Loucy (cell line): ENCODE data around the gene MGAT5.

ENCODE experiments used
- CTCF ChIP-seq: fragments of 200-600 bp; sonication (generic); conservative IDR thresholded peaks from 2 replicates; pipeline ENCODE4 v1.5.1; 2014; ENCODE audit warnings: mild to moderate bottlenecking, antibody characterized with exemption, low read length
- EZH2phosphoT487 ChIP-seq: fragments of 200-600 bp; IDR thresholded peaks from 2 replicates; pipeline ENCODE4 v1.6.1; 2018; ENCODE audit warnings: antibody characterized with exemption, mild to moderate bottlenecking, moderate library complexity, borderline replicate concordance

GRCh38 chr2:134457765-134458472 lies 204.0 kb downstream of the MGAT5 start:
- TF ChIP-seq CTCF (no peak), EZH2phosphoT487 (no peak)
